Posterior cingulate gyrus (tissue), 11 donors: ENCODE results near the gene SERPINE3.

Source experiments
- DNase-seq, 10 donors: peaks; one replicate each; pipeline versions ENCODE4 v3.0.0 to v3.0.0-alpha.2; 2020 to 2021; ENCODE audit warnings: mixed read lengths in 3 of 10
- intact Hi-C: fragments of 100-400 bp; cut with DNase I; formaldehyde crosslinking; loops from one replicate; pipeline ENCODE4 v1.15.1; 2023

The SERPINE3 gene

DNA sequence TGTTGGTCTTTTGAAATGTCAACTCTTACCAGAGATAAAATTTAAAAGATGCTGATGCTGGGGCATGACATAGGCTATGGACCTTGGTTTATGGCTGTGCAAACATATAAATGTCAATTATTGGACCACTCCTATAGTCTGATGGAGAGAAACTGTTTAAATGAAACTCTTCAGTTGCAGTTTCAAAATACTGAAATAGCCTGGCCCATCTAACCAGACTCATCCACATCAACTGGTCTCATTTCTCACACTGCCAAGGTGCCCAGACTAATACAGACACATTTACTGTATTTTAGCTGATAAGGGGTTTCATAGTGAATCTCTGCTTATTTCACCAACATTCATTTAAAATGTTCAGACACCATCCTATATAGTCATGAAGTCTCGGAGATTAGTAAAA is 19.9 kb downstream of the SERPINE3 start:
- no peak for DNase-seq
- intact Hi-C loops: no loop called here

DNA sequence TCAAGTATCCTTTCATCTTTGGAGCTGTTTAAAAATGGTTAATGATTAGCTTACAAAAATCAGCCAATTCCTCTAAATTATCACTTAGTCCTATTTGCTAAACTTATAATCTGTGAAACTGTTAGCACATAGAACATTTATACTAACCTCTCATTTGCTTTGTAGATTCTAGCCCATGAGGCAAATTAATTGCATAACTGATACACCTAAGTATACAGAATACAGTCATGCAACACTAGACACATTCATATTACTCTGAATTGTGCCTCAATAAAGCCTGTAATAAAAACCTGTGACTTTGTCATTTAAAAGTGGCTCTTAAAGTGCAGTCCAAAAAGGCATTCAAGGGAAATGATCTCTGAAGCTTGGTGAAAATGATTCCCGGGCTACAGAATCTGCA is 21.0 kb downstream of the SERPINE3 start:
- intact Hi-C loops: no loop called here
- DNase-seq: no peak

DNA sequence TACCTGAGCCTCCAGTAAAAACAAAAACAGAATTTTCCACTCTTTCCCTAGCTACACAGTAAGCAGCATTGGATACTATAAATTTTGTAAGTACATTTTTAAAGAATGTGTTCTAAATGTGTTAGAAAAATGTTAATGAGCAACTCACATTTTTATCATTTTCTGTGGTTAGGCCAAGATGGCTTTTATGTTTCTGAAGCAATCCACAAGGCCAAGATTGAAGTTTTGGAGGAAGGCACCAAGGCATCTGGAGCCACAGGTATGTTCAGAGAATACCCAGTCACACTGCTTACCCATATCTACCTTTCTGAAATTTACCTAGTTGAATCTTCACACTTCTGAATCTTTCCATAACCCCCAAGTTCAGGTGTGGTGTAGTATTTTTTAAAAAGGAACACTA is 21.6 kb downstream of the SERPINE3 start:
- DNase-seq: no peak
- intact Hi-C loops: no loop called here

DNA sequence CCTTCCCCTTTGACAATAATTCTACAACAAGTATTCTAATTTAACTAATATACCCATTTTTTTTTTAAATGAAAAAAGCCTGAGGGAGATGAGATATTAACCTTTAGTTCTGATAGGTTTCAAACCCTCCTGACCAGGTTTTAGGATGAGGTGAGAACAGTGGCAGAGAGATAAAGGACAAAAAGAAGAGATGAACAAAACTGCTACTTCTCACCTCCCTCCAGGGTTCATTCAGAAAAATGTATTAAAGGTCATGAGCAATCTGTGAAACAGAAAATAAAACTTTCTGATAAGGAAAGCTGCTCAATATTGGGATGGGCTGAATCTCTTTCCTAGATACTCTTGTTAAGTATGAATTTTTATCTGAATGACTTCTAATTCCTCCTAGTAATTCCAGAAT is 24.1 kb downstream of the SERPINE3 start:
- intact Hi-C loops: no loop called here
- no peak for DNase-seq

DNA sequence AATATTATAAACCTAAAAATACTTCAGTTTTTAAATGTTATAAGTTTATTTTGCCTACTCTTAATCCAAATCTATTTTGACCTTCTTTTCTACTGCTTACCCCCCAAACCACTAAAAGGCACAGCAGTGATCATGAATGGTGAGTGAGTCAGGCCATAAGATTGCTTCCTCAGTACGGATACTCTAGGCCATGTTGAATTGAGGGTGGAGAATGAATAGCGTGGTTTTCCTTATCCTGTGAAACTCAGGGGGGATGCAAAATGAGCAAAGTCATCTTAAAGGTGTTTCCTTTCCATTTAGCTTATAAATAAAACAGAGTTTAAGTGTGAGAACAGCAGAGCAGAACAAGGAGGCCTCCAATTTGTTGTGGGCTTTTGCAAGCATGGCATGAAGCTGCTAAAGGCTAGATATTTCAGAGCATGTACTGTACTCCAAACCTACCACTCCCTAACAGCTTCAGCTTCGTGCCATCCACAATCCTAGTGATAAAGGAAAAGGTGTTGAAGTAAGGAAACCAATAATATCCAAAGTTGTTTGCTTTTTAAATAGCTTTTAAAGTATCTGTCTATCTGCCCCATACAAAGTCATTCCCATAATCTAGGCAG is 25.0 kb downstream of the SERPINE3 start:
- intact Hi-C loops: no loop called here
- no peak for DNase-seq

DNA sequence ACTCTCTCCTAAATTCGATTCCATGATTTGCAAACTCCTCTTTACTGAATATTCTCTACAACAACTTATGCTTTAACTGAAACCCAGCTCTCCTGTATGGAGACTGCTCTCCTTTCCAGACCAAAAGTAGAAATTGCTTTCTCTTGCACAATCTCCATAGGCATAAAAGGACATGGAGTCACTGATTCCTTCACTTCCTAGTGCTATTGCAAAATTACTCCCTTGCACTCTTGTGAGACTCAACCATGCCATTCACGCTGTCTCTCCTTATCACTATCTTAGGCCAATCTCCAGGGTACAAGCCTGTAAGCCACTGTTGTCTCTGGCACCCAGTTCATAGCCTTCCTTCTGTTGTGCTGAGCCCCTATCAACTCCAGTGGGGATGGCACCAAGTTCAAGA is 30.6 kb downstream of the SERPINE3 start:
- DNase-seq: no peak
- intact Hi-C loops: no loop called here

DNA sequence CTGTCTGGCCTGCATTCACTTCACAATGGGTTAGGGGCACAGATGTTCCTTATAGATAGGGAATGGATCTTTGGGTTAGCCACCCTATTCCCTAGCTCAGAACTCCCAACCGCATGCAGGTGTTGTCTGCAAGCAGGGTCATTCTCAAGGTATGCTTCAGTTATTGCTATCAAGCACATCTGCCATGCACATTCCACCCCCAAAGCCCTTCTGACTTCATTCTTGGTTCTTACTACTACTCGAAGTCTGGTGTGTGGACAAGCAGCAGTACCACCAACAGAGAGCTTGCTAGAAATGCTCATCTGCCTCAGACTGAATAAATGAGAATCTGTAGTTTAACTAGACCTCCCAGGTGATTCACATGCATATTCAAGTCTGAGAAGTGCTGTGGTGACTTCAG is 31.3 kb downstream of the SERPINE3 start:
- no peak for DNase-seq
- intact Hi-C loops: no loop called here

DNA sequence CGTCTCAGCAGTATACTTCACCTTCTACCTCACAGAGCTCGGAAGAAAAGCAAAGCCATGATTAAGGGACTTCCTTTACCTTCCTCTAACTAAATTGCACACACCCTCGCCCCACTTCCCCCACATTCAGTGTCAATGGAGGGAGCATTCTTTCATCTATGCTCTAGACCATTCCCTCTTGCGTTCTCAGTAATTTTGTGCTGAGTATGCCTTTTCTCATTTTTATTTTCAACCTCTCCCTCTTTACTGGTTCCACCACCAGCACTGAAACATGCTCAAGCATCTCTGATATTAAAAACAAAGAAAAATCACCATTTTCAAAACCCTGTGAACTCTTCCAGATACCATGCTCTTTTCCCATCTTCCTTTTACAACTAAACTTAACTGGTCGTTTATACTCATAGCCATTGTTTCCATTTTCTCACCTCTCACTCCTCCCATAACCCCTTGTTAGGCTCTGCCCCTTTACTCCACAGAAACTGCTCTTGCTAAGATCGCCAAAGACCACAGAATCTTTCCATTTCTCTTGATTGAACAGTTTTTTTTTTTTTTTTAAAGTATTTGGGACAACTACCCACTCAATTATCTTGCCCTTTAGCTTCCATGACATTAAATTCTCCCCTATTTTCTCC is 32.4 kb downstream of the SERPINE3 start:
- intact Hi-C loops: no loop called here
- DNase-seq: no peak

DNA sequence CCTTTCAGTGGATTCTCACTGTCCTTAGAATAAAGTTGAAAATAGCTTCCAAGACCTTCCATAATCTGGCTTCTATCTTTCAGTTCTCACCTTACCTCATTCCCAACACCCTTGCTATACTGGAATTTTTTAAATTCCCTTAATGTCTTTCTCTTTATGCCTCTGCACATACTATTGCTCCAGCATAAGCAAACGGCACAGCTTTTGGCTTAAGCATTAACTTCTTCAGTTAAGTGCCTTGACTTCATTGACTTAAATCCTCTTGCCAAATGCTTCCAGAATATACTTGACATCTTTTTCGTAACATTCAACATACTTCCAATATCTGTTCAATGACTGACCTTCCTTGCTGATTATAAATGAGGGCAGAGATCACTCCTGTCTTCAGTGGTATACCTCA is 34.0 kb downstream of the SERPINE3 start:
- intact Hi-C loops: no loop called here
- no peak for DNase-seq

DNA sequence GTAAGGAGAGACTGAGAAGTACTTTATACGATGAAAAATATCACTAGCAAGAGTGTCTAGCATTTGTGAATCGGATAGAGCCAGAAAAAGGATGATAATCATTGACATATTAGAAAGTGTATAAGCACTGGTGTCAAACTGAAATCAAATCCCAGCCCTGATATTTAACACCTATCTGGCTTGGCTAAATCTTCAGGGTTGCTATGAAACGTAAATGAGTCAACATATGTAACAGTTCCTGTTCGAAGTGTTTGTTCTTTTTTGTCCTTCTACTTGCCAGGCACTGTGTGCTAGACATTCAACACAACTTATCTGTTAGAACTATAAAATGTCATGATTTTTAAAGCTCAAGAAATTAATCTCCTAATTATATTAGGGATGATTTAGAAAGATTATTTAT is 40.8 kb downstream of the SERPINE3 start:
- intact Hi-C loops: no loop called here

DNA sequence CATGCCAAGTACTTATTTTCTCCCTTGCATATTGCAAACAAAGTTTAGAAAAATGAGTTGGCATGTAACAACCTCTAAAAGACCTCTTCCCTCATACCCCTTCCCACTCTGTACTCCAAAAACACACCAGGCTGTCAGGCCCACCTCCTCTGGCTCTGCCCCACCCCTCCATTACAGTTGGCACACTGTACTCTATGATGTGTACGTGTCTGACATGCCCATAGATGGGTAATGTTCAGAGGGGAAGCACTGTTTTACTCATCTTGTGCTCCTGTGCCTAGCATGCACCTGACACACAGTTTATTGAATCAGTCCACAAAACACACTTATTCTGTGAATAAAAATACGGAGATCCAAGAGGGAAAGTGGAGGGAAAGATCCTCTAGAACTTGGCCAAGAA is 45.6 kb downstream of the SERPINE3 start:
- DNase-seq: no peak
- intact Hi-C loops: no loop called here

More for the DNA sequence above, 40.8 kb downstream of the SERPINE3 start:
- no peak for DNase-seq

DNA sequence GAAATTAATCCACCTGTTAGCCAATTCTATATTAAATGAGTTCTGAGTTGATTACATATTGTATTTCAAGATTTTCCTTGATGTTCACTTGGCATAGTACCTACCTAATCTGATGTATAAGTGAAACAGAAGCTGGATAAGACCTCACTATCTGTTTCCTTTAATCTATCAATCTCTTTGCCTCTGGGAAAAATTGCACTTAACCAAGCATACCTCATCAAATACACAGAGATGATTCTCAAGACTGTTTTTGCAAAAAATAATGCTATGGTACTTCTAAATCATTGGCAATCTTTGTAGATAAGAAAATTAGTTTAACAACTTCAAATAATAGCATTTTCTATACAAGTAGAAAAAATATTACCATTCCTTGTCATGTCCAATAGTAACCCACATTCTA is 55.2 kb downstream of the SERPINE3 start:
- intact Hi-C loops: no loop called here
- no peak for DNase-seq

DNA sequence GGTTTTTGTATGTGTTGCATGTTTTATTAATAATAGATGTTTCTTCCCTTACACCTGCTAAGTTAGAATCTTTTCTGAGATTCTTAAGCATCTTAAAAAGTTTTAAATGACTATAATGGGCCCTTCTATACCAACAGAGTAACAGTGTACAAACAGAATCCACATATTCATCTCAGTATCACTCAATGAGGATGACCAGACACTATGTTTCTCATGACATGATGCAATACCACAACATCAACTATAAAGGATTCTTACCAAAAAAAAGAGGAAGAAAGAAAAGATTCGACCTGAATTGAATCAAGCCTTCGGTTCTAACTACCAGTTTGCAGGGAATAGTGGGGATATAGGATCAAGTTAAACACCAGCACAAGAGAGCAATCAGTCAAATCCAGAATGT is 56.9 kb downstream of the SERPINE3 start:
- no peak for DNase-seq
- intact Hi-C loops: no loop called here

DNA sequence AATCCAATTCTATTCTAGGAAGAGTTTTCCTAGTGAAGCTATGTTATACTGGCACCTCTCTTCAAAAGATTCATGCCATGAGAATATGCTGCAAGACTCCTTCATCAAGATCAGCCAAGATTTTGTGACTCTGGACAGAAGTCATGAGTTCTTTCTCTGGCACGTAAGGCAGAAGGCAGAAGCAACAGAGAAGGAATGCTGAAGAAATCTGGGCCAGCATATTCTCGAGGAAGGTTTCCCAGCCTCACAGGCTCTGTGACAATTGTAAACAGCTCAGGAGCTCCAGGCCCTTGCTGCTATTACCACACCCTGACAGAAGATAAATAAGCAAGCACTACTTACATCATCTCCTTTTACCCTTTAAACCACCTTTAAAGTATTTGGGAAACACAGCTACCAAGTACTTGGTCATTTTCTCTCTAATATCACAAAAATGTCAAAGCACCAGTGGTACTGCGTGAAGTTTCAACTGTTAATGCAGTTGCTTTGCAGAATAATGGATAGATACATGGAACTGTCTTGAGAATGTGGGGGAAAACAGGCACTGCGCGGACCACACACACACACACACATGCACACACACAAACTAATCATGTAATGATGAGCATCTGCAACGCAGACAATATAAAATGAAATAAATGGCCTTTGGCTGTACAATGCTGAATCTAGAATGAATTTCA is 57.9 kb downstream of the SERPINE3 start:
- DNase-seq: no peak
- intact Hi-C loops: no loop called here

DNA sequence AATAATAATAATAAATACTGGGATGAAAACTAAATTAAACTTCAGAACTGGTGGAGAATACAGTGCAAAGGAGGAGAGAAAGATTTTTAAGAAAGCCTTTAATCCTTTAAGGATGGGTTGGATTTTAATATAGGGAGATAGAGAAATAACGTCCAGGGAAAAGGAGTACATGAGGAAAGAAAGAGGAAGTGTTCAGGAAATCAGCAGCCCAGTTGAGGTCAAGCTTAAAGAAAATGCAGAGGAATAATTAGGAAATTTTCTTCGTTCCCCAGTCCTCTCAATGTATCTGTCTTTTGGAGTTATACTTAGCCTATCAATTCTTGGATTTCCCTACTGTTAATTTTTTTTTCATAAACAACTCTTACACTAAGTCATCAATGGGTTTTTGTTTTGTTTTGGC is 65.7 kb downstream of the SERPINE3 start:
- intact Hi-C loops: no loop called here
- DNase-seq: no peak

DNA sequence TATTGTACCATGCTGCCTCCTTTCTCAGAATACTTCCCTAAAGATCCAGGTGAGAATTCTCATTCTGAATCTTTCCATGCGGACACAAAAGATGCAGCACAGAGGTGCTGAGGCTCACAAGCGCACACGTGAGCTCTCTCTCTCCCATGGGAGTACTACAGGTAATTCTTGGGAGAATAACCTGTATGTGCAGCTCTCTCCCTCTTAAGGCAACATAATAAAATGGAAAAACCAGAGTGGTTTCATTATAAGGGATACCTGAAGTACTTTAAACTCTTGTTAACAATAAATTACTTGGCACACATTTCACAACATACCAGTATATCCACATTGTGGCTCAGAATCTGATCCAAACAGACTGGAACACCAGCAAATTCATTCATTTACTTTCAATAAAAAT is 72.9 kb downstream of the SERPINE3 start:
- DNase-seq: no peak
- intact Hi-C loops: no loop called here
